ENCODE measurements around the gene WDFY4. TPM values are rescaled to one million over a fixed set of nuclear protein-coding genes. Genes with fewer than 3 reads are reported as not detected.

WDFY4 gene
- total RNA-seq, 1 donor from 2014 or later: 0.41 TPM

DNA sequence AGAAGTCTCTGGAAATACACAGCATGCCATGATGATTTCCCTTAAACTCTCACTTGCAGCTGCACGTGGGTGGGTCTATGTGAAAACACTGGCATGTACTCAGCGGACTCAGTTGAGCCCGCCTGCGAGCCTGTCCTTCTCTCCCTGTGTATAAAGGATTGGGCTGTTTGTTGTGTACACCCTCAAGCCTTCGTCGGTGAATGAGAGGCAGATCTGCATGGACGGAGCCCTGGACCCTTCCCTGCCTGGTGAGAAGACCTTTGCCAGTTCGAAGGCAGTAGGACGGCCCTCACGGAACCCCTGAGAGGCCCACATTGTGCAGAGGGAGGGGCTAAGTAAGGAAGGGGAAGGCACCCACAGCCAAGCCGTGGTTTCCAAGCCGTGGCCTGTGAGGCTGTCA is 121.2 kb downstream of the WDFY4 start:
- DNase-seq (ENCODE audit: extremely low read depth, low read depth, low spot score): no peak

DNA sequence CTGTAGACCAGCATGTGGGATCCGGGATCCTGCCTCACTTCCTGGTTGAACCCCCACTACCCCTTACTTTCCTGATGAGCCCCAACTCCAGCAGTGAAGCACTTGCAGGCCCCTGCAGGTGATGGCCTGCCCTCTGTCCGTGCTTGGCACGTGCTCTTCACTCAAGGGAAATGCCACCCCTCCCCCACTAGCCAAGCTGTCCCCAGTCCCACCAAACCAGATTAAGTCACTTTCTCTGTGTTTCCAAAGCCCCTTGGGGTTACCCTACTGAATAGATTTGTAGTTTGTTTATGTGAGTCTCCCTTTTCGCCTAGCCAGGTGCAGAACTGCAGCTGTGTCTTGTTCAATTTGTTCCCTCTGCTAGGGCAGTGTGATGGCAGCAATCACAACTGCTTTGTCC is 121.7 kb downstream of the WDFY4 start:
- DNase-seq (ENCODE audit: extremely low read depth, low read depth, low spot score): no peak

DNA sequence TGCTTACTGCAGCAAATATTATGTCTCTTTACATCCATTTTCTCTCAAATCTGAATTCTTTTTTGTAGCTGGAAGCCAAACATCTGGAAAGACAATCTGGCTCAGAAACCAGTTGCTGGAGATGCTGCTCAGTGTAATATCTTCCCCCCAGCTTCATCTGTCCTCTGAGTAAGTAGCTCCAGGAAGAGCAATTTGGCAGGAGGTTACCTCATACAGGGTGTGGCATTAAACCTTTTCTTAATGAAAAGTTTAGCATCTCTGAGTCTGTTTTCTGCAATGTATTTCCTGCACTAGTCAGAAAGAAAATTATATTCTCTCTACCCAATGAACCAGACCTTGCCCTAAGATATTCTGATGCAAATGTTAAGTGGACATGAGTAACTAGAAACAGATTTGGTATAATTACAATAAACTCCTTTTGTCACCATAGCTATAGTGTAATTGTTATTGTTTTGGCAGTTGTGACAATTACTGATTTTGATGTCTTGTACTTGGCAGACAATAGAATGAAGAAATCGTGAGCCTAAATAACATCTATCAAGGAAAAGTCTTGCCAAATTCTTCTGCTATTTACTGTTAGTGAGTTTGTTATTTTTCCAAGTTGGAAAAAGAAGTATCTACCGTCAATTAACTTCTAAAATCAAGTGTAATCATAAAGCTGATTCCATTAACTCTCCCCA is 123.3 kb downstream of the WDFY4 start:
- DNase-seq (ENCODE audit: extremely low read depth, low read depth, low spot score): no peak

GRCh38 chr10:48809261-48809660 is 124.6 kb downstream of the WDFY4 start:
- DNase-seq (ENCODE audit: extremely low read depth, low read depth, low spot score): no peak

- DNase-seq (ENCODE audit: extremely low read depth, low read depth, low spot score): no peak
Observed at GRCh38 chr10:48811461-48811860, 126.8 kb downstream of the WDFY4 start.

GRCh38 chr10:48811917-48812316 is 127.2 kb downstream of the WDFY4 start:
- no peak for DNase-seq (ENCODE audit: extremely low read depth, low read depth, low spot score)

DNA sequence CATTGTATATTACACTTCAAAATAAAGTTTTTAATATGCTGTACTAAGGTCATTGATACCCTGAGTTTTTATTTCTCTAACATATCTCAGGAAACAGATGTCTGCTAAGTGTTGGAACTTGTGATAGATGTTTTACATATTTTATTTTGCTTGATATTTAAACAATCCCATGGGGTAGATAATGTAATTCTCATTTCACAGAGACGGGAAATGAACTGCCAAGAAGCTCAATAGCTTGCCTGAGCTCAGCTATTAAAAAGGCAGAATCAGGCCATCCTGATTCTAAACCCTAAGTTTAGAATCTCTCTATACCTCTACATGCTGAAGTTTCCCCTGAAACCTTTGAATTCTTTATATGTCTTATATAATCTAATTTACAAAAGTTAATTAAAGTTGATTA is 128.6 kb downstream of the WDFY4 start:
- no peak for DNase-seq (ENCODE audit: extremely low read depth, low read depth, low spot score)

DNA sequence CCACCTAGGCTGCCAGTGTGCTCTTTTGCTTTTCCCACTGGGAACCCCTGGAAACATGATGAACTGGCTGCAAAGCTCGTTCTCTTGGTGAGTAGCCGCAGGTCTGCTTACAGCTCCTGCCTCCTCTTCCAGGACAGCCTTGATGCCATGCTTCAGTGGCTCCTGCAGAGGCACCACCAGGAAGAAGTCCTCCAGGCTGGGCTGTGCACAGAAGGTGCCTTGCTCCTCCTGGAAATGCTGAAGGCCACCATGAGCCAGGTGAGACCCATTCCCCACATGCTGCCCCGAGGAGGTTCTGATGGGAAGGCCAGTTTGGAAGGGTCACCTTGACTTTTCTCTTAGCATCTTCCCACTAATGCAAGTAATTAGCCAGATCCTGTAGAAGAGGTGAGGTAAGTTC is 129.2 kb downstream of the WDFY4 start:
- no peak for DNase-seq (ENCODE audit: extremely low read depth, low read depth, low spot score)

- no peak for DNase-seq (ENCODE audit: extremely low read depth, low read depth, low spot score)
Observed at GRCh38 chr10:48814933-48815332, 130.3 kb downstream of the WDFY4 start.

DNA sequence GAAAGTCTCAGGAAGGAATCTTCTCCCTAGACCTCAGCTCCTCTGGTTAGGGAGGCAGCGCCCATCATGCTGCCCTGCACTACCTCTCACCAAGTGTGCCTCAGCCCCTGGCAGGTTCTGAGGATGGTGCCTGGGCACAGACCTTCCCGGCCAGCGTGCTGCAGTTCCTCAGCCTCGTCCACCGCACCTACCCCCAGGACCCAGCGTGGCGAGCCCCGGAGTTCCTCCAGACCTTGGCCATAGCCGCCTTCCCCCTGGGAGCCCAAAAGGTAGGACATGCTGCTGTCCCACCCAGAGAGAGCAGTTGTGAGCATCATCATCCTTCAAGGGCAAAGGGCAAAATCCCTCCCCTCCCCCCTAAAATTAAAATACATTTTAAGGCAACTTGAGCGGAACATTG is 132.5 kb downstream of the WDFY4 start:
- DNase-seq (ENCODE audit: extremely low read depth, low read depth, low spot score): no peak

- DNase-seq (ENCODE audit: extremely low read depth, low read depth, low spot score): no peak
Observed at GRCh38 chr10:48818081-48818480, 133.4 kb downstream of the WDFY4 start.

GRCh38 chr10:48818861-48819520 is 134.3 kb downstream of the WDFY4 start:
- DNase-seq (ENCODE audit: extremely low read depth, low read depth, low spot score): no peak

DNA sequence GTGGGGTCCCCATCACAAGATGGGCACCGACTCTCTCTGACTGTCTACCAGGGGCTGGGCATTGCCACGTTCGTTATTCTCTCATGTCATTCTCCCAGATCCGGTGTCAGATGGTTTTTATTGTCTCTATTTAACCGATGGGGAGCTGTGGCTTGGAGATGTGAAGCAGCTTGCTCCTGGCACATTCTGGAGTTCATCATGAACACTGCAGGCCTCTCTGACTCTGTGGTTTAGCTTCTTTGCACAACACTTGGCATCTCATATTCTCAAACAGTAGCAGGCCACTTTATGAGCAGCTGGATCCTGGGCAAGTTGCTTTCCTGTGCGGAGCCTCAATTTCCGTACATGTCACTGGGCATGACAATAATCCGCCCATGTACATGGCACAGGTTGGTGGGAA is 135.1 kb downstream of the WDFY4 start:
- DNase-seq (ENCODE audit: extremely low read depth, low read depth, low spot score): no peak

DNA sequence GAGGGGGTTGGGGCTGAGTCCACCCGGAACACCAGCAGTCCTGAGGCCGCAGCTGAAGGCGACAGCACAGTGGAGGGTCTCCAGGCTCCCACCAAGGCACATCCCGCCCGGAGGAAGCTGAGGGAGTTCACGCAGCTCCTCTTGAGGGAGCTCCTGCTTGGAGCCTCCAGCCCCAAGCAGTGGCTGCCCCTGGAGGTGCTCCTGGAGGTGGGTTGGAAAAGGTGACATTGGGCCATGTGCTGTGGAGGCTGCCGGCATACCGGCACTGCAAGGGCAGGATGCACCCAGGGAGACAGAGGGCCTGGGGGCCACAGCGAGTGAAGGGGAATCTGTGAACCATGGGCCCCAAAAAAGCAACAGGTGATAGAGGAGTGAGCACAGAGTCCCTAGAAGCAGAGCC is 135.6 kb downstream of the WDFY4 start:
- DNase-seq (ENCODE audit: extremely low read depth, low read depth, low spot score): no peak

GRCh38 chr10:48820699-48821098 is 136.0 kb downstream of the WDFY4 start:
- DNase-seq (ENCODE audit: extremely low read depth, low read depth, low spot score): no peak

DNA sequence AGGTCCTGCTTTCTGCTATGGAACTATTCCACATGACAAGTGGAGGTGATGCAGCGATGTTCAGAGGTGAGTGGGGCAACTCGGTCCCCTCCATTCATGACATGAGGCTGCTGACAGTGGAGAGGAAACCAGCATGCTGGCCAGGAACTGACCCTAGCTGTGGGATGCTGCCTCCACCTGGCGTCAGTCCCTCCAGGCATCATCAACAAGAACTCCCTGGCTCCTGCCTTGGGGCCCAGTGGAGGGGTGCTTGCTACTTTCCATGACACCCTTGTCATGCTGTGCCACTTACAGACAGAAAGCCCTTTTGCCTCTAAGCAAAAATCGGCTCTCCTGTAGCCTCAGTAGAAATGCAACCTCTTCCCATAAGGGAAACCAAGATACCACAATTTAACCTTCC is 136.4 kb downstream of the WDFY4 start:
- no peak for DNase-seq (ENCODE audit: extremely low read depth, low read depth, low spot score)

DNA sequence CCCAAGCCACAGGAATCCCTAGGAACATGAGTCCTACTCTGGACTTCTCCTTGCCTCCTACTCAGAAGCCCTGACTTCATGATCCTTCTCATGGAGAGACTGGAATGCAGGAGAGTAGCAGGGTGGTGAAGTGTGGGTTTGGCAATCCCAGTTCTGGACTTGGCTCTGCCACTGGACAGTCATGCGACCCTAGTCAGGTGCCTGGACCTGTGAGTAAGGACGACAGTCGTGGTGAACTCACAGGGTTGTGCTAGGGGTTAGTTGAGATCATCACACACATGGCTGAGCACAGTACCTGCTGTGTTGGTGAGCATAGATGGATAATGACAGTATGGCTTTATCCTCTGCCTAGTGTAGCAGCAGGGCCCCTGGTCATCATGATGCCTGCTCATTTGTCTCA is 137.0 kb downstream of the WDFY4 start:
- no peak for DNase-seq (ENCODE audit: extremely low read depth, low read depth, low spot score)

DNA sequence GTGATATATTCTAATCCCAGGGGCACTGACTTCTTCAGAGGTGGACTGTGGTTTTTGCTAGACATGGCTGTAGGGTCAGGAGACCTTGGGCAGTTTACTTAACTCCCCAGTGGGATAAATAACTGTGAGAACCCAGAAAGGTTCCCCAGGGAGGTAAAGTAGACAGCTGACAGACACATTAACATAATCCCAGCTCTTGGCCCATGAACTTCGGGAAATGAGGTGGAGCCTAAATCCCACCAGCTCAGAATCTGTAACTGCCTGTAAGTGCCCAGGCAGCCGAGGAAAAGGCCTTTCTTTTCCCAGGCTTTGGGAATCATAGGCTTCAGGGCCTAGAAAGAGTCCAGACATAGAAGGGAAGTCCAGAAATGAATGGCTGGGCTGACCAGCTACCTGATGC is 149.0 kb downstream of the WDFY4 start:
- no peak for DNase-seq (ENCODE audit: extremely low read depth, low read depth, low spot score)

DNA sequence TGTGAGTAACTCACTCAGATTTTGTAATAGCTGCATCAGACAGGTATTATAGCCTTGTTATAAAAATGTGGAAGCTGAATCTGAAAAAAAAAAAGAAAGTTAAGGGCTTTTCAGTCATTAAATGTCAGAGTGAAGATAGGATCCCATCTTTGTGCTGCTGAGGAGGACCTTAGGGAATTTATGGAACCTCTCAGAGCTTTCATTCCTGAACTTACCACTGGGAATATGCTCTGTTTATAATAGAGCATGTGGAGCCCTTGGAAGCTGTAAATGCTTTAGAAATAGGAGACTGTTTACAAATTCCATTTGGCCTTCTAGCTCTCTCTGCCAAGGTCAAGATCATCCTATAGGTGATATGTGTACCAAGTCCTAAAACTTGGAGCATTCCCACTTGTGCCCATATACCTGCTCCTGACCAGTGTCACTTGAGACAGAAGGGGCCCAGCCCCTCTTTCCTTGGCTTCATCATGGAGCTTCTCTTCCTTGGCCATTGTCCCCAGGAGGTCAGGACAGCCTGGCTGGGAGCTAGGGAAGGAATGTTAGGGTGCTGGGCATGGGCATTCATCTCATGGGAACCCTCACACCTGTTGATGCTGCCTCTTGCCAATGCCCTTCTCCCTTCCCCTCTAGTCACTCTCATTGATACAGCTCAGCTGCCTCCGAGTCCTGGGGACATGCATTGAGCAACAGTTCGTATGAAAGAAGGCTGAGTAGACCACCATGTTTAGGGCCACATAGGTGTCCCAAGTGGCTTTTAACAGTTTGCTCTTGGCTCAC is 149.7 kb downstream of the WDFY4 start:
- DNase-seq (ENCODE audit: extremely low read depth, low read depth, low spot score): no peak

DNA sequence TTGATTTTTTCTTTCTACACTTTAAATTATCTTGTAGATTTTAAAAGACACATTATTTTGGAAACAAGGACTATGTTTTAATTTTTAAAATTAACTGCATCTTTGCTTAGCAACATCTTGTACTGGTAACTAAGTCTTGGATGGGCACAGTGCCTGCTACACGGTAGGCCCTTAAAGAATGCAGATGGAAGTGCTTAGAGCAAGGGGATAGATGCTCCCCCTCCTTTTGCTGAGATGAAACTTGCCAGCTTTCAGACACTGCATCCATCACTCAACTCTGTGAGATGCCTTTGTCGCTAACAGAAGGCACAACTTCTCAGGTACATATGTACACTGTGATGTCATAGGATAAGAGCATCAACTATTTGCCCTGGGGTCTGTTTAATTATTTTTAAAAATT is 151.1 kb downstream of the WDFY4 start:
- DNase-seq (ENCODE audit: extremely low read depth, low read depth, low spot score): no peak

DNA sequence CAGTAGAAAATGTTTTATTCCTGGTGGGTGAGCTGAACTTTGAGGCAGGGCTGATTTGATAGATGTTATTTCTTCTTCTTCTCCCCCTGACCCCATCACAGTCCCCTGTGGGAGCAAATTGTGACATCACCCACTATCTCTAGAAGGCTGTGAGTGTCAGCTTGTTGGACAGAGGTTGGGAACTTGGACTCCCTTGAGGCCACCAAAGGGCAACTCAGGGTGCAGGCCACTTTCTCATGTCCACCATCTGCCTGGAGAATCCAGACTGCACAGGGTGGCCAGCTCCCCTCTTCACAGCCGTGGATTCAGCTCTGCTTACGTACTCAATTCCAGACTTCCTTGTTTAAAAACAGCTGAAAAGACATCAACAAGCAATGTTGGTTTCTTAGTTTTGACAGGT is 151.9 kb downstream of the WDFY4 start:
- DNase-seq (ENCODE audit: extremely low read depth, low read depth, low spot score): no peak

- no peak for DNase-seq (ENCODE audit: extremely low read depth, low read depth, low spot score)
Observed at GRCh38 chr10:48838834-48839233, 154.2 kb downstream of the WDFY4 start.

Data from glomerular endothelial cell (primary cell).